GM04504 (cell line): ENCODE measurements around the gene OGT.
"Not testable (repeated sequence)": the region's sequence is repeated elsewhere in the genome, so short reads cannot be mapped to it uniquely, and the experiment has no call there.

Source experiments
- DNase-seq: peaks from one replicate; pipeline ENCODE4 v3.0.0-alpha.2; 2012; ENCODE audit warnings: low read depth

Gene OGT

GRCh38 chrX:71586929-71587328 lies 54.0 kb downstream of the OGT start:
- DNase-seq: no peak

GRCh38 chrX:71593210-71593609 lies 60.3 kb downstream of the OGT start:
- not testable (repeated sequence) for DNase-seq

GRCh38 chrX:71599965-71600364 lies 67.1 kb downstream of the OGT start:
- DNase-seq: no peak

GRCh38 chrX:71603618-71604017 lies 70.7 kb downstream of the OGT start:
- no peak for DNase-seq

- no peak for DNase-seq
Observed at GRCh38 chrX:71604141-71604540, 71.2 kb downstream of the OGT start.

GRCh38 chrX:71604796-71605568 lies 72.1 kb downstream of the OGT start:
- DNase-seq: no peak

- DNase-seq: no peak
Observed at GRCh38 chrX:71606536-71607216, 73.8 kb downstream of the OGT start.

GRCh38 chrX:71607488-71607887 lies 74.6 kb downstream of the OGT start:
- DNase-seq: no peak

GRCh38 chrX:71609095-71609750 lies 76.3 kb downstream of the OGT start:
- no peak for DNase-seq

- DNase-seq: not testable (repeated sequence)
Observed at GRCh38 chrX:71611736-71612135, 78.8 kb downstream of the OGT start.

GRCh38 chrX:71612256-71612655 lies 79.4 kb downstream of the OGT start:
- DNase-seq: no peak

- no peak for DNase-seq
Observed at GRCh38 chrX:71615056-71615455, 82.2 kb downstream of the OGT start.

GRCh38 chrX:71615954-71616353 lies 83.0 kb downstream of the OGT start:
- DNase-seq: no peak

GRCh38 chrX:71616672-71617529 lies 84.0 kb downstream of the OGT start:
- DNase-seq: no peak

- no peak for DNase-seq
Observed at GRCh38 chrX:71617742-71618141, 84.8 kb downstream of the OGT start.

- no peak for DNase-seq
Observed at GRCh38 chrX:71618303-71618721, 85.4 kb downstream of the OGT start, which contains the start of gene CXCR3. TSS of gene CXCR3 (minus strand) at chrX:71618511. CDS start at chrX:71618449, 62 bp downstream.

- DNase-seq: no peak
Observed at GRCh38 chrX:71618787-71619186, 85.9 kb downstream of the OGT start.

GRCh38 chrX:71619193-71619592 lies 86.3 kb downstream of the OGT start:
- no peak for DNase-seq

GRCh38 chrX:71619986-71620385 lies 87.1 kb downstream of the OGT start:
- DNase-seq: no peak

GRCh38 chrX:71621603-71622002 lies 88.7 kb downstream of the OGT start:
- no peak for DNase-seq

- no peak for DNase-seq
Observed at GRCh38 chrX:71622032-71622575, 89.2 kb downstream of the OGT start.
